ENCODE data around the gene ENTHD1. TPM values are rescaled to one million over a fixed set of nuclear protein-coding genes. Genes with fewer than 3 reads are reported as not detected.

The ENTHD1 gene
- total and polyA plus RNA-seq, 9 of the 15 experiments (the other 6 are each of a cell fraction or from before 2014, with no cell fraction given): 0.13 to 0.98 (median 0.35) TPM

DNA sequence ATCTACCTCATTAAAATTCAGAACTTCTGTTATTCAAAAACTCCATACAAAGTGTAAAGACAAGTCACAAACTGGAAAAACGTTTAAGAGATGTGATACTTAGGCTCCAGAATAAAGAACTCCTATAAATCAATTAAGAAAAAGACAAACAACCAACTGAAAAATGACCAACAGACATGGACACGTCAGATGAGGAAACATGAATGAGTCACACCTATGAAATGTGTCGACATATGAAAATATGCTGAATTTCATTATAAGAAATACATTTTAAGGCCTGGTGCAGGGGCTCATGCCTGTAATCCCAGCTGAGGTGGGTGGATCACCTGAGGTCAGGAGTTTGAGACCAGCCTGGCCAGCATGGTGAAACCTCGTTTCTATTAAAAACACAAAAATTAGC, 78.7 kb downstream of the ENTHD1 start (continued):
- TF ChIP-seq, protein P1, sequence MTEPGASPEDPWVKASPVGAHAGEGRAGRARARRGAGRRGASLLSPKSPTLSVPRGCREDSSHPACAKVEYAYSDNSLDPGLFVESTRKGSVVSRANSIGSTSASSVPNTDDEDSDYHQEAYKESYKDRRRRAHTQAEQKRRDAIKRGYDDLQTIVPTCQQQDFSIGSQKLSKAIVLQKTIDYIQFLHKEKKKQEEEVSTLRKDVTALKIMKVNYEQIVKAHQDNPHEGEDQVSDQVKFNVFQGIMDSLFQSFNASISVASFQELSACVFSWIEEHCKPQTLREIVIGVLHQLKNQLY (CRISPR knock-in tag; conservative IDR thresholded peaks at IDR 0.05): no peak

DNA sequence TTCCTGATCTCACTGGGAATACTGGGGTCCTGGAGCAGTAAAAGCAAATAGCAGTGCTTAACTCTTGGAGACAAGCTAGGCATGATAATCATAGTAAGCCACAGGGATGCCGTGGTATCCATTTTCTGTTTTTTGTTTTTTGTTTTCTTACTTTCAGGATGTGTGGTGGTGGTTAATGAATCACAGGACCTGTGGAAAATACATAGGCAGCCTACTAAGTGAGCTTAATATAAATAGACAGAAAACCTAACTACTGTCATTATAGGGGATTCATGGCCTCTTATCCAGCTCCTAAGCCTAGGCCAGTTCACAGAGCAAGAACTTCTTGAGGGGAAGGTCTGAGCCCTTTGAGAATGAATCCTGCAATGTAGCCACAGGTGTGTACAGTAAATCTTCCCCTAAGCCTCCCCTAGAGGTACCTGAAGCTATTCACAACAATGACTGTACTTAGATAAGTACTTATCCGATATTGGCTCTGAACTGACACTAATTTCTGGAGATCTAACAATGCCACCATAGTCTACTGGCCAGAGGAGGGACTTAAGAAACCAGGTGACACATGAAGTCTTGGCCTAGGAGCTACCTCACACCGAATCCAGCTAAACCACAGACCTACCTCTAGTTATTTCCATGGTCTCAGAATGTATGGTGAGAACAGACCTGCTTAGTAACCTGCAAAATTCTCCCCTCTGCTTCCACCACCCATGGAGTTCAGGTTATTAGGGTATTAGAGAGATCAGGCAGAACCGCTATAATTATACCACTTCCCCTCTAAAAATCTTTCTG, 83.6 kb downstream of the ENTHD1 start:
- Histone ChIP-seq H3K79me2 (ENCODE audit: control insufficient read depth, insufficient read depth, low read length) (no peaks in the 10 kb centered on the region), H3K27ac (ENCODE audit: extremely low read depth, low read depth, low read length) (no peak overlapping the region), H3K4me2 (ENCODE audit: insufficient read depth, low read length) (no peak overlapping the region), H3K9me1 (ENCODE audit: control insufficient read depth, insufficient read depth, low read length) (no peaks in the 10 kb centered on the region), H3K4me1 (replicated peaks in 1 of 2; ENCODE audit: control insufficient read depth in 2 of 2, insufficient read depth in 2 of 2, low read length in 2 of 2) (no peaks in the 10 kb centered on the region; a peak in 1 of 5 replicates), H3K27me3 (ENCODE audit: control insufficient read depth in 2 of 2, insufficient read depth in 2 of 2, low read length in 2 of 2) (no peaks in the 10 kb centered on the region), H4K20me1 (replicated peaks; ENCODE audit: control insufficient read depth, insufficient read depth, low read length) (no peaks in the 10 kb centered on the region), H3K4me3 (no peak overlapping the region), H2AFZ (ENCODE audit: low read depth, low read length) (no peak overlapping the region), H3K9ac (ENCODE audit: insufficient read depth in 1 of 2, low read depth in 2 of 2, low read length in 2 of 2) (no peak overlapping the region), H3K9me3 (replicated peaks; ENCODE audit: control insufficient read depth, insufficient read depth, low read depth, low read length) (0 out of 2 replicates have a peak, but pooled peaks cover 2% of the 10 kb centered on the region), H3K36me3 (ENCODE audit: control insufficient read depth, insufficient read depth, low read length) (no peaks in the 10 kb centered on the region)
- ChIA-PET POLR2A (interaction anchor here (0.7 kb wide), 1 partner anchor 117 kb away, joined by 5 read pairs; no protein-coding TSS in a partner anchor), CTCF (ENCODE audit: low intra/inter-chr PET ratio) (no interaction called here)
- FAIRE-seq (no peak), ATAC-seq (no peak), DNase-seq (ENCODE audit: extremely low read depth in 1 of 4, low spot score in 3 of 4) (no peak)
- WGBS (ENCODE audit: insufficient coverage, low coverage, missing lambda C conversion rate): 49% methylated on average over 3 of the region's 4 CpGs
- intact Hi-C loops (cut with micrococcal nuclease): no loop called here
- in situ Hi-C loops (cut with MboI): no loop called here
- BruUV-seq (replicated peaks): no TSS peak
- TF ChIP-seq, protein P2, sequence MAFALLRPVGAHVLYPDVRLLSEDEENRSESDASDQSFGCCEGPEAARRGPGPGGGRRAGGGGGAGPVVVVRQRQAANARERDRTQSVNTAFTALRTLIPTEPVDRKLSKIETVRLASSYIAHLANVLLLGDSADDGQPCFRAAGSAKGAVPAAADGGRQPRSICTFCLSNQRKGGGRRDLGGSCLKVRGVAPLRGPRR (CRISPR knock-in tag; IDR thresholded peaks at IDR 0.05): no peak
- TF ChIP-seq GABPA (tag; conservative IDR thresholded peaks at IDR 0.05; ENCODE audit: low read depth) (no peak), NFXL1 (CRISPR knock-in tag; IDR thresholded peaks at IDR 0.05) (no peak), ZFP36 (IDR thresholded peaks at IDR 0.05; ENCODE audit: low read depth, low read length, partially characterized antibody) (no peak), HNRNPLL (IDR thresholded peaks at IDR 0.05; ENCODE audit: low read depth, low read length, poor library complexity, severe bottlenecking) (no peak), MXD1 (CRISPR knock-in tag; IDR thresholded peaks at IDR 0.05; ENCODE audit: borderline replicate concordance, poor library complexity, severe bottlenecking) (no peak), CBFA2T2 (conservative IDR thresholded peaks at IDR 0.05) (no peak), WHSC1 (IDR thresholded peaks at IDR 0.05; ENCODE audit: low read length) (no peak), MAFG (tag; conservative IDR thresholded peaks at IDR 0.05) (no peak), RBM15 (IDR thresholded peaks at IDR 0.05; ENCODE audit: insufficient read depth, low read length) (no peak), YBX1 (IDR thresholded peaks at IDR 0.05) (no peak), THAP7 (CRISPR knock-in tag; IDR thresholded peaks at IDR 0.05) (no peak)
- TF ChIP-seq, protein P3, sequence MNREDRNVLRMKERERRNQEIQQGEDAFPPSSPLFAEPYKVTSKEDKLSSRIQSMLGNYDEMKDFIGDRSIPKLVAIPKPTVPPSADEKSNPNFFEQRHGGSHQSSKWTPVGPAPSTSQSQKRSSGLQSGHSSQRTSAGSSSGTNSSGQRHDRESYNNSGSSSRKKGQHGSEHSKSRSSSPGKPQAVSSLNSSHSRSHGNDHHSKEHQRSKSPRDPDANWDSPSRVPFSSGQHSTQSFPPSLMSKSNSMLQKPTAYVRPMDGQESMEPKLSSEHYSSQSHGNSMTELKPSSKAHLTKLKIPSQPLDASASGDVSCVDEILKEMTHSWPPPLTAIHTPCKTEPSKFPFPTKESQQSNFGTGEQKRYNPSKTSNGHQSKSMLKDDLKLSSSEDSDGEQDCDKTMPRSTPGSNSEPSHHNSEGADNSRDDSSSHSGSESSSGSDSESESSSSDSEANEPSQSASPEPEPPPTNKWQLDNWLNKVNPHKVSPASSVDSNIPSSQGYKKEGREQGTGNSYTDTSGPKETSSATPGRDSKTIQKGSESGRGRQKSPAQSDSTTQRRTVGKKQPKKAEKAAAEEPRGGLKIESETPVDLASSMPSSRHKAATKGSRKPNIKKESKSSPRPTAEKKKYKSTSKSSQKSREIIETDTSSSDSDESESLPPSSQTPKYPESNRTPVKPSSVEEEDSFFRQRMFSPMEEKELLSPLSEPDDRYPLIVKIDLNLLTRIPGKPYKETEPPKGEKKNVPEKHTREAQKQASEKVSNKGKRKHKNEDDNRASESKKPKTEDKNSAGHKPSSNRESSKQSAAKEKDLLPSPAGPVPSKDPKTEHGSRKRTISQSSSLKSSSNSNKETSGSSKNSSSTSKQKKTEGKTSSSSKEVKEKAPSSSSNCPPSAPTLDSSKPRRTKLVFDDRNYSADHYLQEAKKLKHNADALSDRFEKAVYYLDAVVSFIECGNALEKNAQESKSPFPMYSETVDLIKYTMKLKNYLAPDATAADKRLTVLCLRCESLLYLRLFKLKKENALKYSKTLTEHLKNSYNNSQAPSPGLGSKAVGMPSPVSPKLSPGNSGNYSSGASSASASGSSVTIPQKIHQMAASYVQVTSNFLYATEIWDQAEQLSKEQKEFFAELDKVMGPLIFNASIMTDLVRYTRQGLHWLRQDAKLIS (CRISPR knock-in tag; IDR thresholded peaks at IDR 0.05): no peak

All from K562 (cell line).